ENCODE measurements around the gene C1QTNF6. TPM values are rescaled to one million over a fixed set of nuclear protein-coding genes. Genes with fewer than 3 reads are reported as not detected.

Gene C1QTNF6
- polyA plus RNA-seq, 4 donors: 26.1 to 52.3 (median 30.9) TPM

DNA sequence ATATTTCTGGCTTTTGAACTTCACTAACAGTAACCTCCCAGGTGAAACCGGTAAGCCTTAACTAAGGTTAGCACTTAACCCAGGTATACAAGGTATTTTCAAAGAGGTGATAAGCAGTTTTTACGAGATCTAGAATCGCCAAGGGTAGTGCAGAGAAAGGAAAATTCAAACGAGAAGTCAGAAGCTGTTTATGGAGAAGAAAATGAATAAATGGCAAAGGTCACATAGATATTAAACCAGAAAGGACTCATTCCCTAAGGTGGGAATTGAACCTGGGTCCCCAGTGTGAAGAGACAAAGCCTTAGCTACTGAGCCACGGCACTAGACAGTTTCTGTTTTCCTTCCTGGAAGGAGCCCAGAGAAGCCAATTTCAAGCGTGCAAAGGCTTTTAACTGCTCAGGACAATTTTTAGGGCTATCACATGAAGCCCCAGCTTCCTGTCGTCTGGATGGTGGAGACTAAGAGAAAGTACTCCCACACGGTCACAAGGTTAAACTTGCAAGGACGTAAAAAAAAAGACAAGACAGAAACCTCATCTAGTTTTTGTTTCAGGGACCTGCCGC lies 5.7 kb upstream of the C1QTNF6 start:
- DNase-seq (ENCODE audit: low read depth in 4 of 4, low spot score in 3 of 4): no peak

DNA sequence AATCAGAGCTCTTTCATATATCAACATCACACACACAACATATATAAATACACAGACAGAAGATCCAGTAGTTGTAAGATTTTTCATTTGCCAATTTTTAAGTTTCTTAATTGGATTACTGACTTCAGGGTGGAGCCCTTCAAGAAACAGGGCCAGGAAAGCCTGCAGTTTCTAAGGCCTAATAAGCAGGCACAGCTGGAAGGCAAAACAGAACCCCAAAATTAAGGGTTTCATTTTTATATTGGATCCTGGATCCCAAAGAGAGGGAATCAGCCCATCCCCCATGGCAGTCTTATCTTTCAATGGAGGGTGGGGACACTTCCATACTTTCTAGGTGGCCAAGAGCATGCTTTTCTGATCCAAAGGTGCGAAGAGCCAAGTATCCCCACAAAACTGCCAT lies 4.7 kb upstream of the C1QTNF6 start:
- DNase-seq (ENCODE audit: low read depth in 4 of 4, low spot score in 3 of 4): no peak

DNA sequence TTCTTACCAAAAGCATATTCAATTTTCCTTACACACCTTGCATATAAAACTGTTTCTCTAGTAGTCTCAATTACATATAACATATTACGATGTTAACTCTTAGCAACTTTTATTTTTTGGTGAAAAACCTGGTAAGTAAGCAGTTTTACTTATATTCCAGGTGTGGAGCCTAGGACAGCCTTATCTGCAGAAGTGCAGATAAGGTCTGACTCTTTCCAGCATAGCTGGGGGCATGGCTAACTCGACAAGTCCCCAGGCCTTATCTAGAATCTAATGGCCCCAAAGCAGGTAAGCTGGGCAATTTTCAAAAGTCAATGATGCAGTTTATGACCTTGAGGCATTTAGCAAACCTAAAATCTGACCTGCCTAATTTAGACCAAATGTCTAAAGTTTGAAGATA lies 4.2 kb upstream of the C1QTNF6 start:
- DNase-seq (ENCODE audit: low read depth in 4 of 4, low spot score in 3 of 4): no peak

DNA sequence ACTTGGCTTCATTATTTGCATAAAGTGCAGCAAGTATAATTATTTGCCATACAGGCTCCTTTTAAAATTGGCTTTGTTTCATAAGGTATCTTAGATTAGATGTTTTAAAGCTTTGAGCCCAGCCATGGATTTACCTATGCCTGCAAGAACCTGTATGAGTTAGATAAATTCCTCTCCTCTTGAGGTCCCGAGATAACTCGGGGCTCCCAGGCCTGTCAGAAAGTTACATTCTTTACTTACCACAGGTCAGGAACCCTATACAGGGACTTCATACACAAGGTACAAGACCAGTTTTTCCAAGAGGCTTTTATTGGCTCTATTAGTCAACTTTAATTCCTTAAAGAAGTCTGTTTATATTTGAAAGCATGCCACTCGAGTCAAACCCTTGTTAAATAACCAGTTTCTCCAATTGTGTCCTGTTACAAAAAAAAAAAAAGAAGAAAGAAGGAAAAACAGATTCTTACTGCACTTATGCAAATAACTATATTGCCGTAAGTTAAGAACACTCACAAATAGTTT lies 2.3 kb upstream of the C1QTNF6 start:
- DNase-seq (ENCODE audit: low read depth in 4 of 4, low spot score in 3 of 4): no peak

DNA sequence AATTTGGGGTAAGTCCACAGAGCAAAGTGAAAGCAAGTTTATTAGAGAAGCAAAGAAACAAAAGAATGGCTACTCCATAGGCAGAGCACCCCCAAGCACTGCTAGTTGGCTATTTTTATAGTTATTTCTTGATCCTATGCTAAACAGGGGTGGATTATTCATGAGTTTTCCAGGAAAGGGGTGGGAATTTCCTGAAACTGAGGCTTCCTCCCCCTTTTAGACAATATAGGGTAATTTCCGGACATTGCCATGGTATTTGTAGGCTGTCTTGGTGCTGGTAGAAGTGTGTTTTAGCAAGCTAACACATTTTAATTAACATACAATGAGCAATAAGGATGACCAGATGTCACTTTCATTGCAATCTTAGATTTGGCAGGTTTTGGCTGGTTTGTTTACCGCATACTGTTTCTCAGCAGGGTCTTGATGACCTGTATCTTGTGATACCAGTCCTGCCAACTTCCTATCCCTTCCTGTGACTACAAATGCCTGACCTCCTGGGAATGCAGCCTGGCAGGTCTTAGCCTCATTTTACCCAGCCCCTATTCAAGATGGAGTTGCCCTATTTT lies 937 bp upstream of the C1QTNF6 start:
- DNase-seq (ENCODE audit: low read depth in 4 of 4, low spot score in 3 of 4): no peak

DNA sequence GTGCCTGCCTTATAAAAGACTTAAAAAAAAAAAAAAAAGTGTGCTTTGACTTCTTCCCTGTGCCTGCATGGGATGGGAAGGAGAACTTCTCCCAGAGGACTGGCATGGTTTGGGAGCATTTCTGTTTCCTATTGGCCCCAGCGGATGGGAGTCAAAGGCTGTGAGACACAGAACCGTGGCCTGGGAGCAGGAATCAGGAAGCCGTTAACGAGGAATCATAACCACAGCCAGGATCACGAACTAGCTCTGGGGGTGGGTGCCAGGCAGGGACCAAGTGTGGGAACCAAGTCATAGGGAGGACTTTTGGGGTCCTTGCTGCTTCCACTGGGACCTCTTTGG lies 526 bp downstream of the C1QTNF6 start:
- no peak for DNase-seq (ENCODE audit: low read depth in 4 of 4, low spot score in 3 of 4)

DNA sequence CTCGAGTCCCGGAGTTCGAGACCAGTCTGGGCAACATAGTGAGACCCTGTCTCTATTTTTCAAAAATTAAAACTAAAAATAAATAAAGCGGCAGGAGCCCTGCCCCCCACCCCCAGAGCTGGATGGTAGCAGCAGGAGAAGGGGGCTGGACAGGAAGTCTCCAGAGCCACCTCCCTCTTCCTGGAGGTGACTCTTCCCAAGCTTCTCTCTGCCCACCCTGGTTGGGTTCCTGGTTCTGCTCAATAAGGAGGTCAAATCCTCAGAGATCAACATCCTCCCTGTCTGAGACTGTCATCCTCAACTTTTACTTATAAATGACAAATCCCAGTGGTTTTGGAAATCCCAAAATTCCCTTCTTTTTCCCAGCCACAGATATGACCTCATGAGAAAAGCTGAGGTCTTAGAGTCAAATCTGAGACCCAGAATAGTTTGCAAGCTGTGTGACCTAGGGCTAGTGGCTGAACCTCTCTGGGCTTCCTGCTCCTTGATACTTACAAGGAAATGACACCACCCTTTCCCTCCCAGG lies 987 bp downstream of the C1QTNF6 start:
- DNase-seq (ENCODE audit: low read depth in 4 of 4, low spot score in 3 of 4): no peak

DNA sequence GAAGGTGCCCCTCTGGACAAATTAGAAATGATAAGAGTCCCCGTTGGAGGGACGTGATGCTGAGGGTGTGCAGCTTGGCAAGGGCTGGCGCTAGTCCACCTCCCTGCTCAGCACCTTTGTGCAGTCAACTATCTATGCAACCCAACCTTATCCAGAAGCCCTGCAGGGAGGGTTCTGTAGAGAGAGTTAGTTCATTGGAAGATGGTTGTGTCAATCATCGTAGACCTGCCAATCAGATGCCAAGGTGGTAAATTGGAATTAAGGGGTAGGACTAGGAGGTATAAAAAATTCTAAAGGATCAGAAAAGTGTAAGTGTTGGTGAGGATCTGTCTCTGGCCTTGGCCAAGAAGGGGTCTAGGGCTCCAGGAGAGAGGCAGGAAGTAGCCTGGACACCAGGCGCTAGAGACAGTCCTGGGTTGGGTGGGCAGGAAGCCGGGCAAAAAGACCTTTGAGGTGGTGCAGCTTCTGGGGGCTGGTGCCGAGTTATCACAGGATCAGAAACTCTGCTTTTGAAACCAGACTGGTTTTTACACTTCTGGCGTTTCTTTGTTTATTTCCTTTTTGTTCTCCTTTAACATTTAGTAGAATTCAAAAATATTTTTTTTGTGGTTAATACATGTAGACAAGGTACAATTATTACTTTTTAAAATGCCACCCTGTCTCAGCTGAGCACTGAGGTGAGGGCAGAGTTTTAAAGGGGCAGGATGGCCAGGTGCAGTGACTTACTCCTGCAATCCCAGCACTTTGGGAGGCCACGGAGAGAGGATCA lies 1.6 kb downstream of the C1QTNF6 start:
- DNase-seq (ENCODE audit: low read depth in 4 of 4, low spot score in 3 of 4): no peak

DNA sequence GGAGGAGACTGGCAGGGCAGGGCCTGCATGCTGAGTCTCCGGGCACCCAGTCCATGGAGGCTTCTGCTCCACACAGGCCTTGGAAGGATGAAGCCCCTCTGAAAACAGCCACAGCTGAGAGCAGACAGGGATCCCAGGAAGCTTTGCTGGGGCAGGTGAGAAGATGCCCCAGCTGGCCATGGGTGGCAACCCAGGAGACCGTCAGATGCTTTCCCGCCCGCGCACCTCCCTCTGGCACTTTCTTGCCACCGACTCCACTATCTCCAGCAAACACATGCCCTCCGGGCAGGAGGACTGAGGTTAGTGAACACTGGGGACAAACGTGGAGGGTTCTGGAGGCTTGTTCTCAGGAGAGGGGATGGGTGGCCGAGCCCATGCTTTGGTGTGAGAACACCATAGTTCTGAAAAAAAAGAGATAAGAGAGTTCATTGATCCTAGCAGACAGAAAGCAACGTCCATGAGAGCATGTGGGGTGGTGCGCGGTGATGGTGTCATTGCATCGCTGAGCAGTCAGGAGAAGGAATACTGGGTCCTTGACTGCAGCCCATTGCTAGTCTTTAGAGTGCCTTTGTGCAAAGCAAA lies 2.3 kb downstream of the C1QTNF6 start:
- DNase-seq (ENCODE audit: low read depth in 4 of 4, low spot score in 3 of 4): no peak

DNA sequence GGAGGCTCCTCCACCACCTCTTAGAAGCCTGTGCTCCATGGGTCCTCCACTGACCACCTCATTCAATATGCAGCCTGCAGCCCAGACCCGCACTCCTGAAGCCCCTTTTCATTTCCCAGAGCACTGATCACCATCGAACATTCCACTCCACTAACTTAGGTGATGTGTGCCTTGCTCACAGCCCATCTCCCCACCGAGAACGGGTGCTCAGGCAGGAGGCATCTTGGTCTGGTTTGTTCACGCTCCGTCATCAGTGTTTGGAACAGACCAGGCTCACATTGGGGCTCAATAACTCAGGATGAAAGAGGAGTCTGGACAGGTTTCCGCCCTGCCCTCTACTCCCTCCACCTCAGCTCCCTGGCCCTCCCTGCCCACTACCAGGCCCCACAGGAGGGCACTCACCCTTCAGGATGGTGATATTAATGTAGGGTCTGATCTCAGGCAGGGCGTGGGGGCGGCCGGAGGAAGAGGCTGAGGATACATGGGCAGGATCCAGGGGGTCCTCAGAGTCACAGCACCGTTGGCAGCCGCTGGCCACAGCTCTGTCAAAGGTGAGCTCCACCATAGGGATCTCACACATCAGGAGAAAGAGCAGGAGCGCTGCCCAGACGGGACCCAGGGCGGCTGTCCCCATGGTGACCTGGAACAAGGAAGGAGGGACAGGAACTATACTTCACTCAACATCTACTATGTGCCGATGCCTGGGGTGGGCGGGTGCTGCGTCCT lies 3.1 kb downstream of the C1QTNF6 start:
- DNase-seq (ENCODE audit: low read depth in 4 of 4, low spot score in 3 of 4): no peak

DNA sequence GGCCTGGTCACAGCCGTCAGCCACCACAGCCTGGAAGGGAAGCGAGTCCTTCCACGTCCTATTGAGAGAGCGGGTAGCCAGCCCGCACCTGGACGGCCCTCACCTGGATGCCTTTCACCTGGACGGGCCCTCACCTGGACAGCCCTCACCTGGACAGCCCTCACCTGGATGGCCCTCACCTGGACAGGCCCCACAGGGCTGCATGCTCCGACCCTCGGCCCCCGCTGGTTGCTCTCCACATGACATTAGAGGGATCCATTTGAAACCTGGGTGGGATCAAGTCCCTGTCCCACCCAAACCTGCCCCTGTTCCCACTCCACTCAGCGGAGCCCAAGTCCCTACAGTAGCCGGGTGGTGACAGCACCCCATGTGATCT lies 3.7 kb downstream of the C1QTNF6 start:
- no peak for DNase-seq (ENCODE audit: low read depth in 4 of 4, low spot score in 3 of 4)

DNA sequence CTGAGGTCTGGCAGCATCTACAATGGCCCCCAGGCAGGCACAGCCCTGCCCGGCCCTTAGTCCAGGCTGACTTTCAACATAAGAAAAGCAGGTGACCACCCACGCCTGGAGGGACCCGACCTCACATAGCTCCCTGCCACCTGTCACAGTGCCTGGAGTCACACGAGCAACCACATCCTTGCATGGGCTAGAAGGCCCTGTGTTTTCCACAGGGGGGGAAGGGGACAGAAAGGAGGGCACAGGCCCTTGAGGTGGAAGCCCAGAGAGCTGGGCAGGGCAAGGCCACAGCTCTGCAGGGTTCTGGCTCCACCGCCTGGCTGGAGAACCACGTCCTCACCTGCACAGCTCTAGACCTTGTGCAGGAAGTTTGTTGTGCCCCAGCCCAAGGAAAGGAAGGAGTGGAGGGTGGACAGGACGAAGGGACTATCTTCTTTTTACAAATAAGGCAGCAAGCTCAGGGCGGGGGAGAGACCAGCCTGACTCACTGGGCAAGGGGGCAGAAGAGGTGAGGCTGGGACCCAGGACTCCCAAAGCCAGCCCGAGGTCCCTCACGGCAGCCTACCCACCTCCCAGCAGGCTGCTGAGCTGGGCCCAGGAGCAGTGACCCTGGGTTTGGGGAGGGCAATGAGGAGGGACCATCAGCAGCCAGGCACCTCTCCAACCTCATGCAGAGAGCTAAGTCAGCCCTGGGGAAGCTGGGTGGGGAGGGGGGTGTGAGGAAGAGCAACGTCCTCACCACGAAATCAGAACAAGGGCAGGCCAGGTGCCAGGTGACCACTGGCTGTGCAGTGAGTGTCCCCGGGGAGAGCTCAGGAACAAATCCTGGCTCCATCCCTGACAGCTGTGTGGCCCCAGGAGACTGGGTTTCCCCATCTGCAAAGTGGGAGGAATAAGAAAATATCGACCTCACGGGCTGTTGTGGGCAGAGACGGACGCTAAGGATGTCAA lies 4.3 kb downstream of the C1QTNF6 start:
- no peak for DNase-seq (ENCODE audit: low read depth in 4 of 4, low spot score in 3 of 4)

DNA sequence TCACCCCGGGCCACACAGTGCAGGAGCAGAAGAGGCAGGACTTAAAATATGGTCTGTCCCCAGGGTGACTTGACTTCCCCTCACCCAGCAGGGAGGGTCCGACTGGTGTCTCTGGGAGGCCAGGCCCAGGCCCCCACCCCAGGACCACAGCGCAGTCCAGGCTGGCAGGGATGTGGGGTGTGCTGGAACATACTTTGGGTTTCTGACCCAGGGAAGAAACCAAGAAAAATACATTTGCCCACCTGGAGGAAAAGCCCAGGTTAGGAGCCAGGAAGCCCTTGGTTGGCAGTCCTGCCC lies 5.2 kb downstream of the C1QTNF6 start:
- no peak for DNase-seq (ENCODE audit: low read depth in 4 of 4, low spot score in 3 of 4)

DNA sequence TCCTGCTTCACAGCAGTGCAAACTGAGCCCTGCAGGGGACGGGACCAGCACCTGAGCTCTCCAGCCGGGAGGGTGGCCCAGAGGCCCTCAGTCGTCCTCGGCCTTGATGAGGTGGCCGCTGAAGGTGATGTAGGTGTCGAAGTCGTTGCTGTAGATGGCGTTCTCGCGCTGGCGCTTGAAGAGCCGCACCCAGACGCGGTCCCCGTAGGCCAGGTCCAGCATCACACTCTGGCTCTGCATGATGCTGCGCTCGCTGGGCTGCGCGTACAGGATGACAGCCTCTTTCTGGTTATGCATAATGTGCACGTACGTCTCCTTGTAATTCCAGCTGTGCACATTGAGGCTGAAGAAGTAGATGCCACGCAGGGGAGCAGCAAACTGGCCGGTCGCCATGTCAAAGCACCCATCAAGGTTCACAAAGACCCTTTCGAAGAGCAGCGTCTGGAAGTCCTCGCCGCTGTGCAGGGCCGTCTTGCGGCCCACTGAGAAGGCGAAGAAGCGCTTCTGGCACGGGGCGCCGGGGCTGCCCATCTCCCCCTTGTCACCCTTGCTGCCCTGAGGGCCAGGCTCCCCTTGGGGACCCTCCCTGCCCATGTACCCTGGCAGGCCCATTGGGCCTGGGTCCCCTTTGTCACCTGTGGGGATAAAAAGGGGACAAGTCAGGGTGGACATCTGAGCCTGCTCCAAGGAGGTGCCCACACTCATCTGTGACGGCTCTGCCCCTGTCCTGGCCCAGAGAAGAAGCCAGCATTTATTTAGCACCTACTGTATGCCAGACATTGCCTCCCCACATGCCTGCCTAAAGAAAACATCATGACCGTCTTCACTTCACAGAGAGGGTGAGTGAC lies 5.7 kb downstream of the C1QTNF6 start:
- DNase-seq (ENCODE audit: low read depth in 4 of 4, low spot score in 3 of 4): no peak

DNA sequence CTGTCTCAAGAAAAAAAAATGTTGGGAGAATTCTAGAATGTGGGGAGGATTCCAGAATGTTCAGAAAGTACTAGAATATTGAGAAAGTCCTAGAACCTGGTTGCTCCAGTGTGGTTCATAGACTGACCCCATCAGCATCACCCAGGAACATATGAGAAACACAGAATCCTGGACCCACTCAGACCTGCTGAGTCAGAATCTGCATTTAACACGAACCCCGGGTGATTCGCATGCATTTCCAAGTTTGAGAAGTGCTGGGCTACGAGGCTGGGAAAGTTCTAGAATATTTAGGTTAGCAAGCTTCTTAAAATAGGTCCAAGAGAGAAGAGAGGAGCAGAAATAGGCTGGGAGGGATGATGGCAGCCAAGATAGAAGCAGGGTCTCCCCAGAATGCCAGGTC lies 6.4 kb downstream of the C1QTNF6 start:
- no peak for DNase-seq (ENCODE audit: low read depth in 4 of 4, low spot score in 3 of 4)

DNA sequence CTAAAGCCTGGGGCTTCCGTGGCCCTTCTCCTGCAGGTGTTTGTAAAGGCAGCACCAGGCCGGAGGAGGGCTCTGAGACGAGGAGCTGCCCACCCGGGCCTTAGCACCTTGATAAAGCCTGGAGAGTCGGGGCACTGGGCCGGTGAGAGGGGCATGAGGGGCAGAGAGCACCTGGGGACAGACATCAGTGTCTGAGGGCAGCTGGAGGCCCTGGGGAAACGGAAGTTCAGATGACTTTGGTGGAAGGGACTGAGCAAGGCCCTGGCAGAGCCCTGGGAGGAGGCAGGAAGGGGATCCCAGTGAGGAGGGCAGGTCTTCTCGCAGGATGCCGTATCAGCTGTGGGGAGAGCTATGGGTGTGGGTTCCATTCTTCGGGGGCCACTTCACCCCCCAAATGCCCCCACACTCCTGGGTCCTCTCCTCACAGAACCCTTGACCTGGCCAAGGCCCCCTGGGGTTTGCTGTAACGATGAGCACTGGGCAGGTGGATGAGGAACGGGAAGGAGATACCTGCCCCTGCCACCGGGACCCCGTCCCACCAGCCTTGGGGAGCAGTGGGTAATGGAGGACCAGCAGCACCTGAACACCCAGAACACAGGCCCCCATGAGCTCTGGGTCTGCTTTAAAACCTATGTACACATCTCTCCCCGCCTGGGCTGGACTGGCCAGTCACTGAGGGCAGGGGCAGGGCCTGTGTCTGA lies 7.4 kb downstream of the C1QTNF6 start:
- DNase-seq (ENCODE audit: low read depth in 4 of 4, low spot score in 3 of 4): no peak

DNA sequence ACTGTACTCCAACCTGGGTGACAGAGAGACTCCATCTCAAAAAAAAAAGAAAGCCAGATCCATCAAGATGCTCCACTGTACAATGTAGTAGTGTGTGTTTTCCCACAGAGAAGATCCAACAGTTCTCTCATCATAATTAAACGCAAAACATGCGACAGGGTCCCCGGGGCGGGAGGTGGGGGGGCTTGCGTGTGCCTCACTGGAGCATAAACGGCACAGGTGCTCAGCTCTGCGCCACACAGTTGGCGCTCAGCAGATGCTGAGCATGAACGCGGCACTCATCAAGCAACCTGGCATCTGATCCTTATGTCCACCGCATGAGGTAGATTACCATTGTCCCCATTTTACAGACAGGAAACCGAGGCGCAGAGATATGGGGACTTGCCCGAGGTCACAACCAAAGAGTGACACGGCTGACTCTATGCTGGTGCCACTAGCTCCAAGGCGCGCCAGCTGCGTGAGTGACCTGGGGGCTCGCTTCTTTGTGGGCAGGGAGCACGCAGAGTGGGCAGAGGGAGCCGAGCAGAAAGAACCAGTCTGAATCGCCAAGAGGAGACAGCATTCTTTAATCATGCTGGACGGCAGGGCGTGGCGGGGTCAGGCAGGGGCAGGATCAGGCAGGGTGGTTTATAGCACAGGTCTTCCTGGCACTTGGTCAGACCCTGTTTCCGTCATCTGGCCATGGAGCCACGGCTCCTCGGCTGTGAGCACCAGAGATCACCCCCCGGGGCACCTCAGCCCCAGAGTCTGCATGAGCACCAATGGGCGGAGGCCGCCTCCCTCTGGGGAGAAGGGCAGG lies 8.2 kb downstream of the C1QTNF6 start:
- DNase-seq (ENCODE audit: low read depth in 4 of 4, low spot score in 3 of 4): no peak

DNA sequence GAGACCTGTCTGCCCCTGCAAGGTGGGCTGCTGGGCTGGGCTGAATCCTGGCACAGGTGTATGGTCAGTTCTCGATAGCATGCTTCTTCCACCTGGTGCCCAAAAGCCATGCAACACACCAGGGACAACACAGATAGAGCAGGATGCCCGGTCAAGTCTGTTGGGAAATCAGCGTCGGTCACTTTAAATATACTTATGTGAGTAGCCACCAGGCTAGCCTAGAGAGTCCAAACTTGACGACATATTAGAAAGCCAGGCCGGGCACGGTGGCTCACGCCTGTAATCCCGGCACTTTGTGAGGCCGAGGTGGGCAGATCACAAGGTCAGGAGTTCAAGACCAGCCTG lies 8.9 kb downstream of the C1QTNF6 start:
- no peak for DNase-seq (ENCODE audit: low read depth in 4 of 4, low spot score in 3 of 4)
